Activated CD4-positive, alpha-beta T cell treated with anti-CD3 and anti-CD28 coated beads for 36 hours (primary cell): ENCODE results near the gene ARL6IP4. TPM values are rescaled to one million over a fixed set of nuclear protein-coding genes. Genes with fewer than 3 reads are reported as not detected.

Source experiments
- ATAC-seq: fragments of 200-7000 bp; cut with Tn5 transposase; one replicate; pipeline ENCODE4 v1.10.0; 2021; ENCODE audit warnings: mild to moderate bottlenecking, moderate library complexity
- CTCF ChIA-PET: fragments of 350-600 bp; sonication (Branson Sonifier 250); formaldehyde crosslinking; loops from one replicate; lab custom pipeline; 2021; ENCODE audit warnings: antibody characterized with exemption; lab: Charles Lee
- POLR2A ChIA-PET: fragments of 350-600 bp; sonication (Branson Sonifier 250); formaldehyde crosslinking; loops from one replicate; lab custom pipeline; 2021; ENCODE audit warnings: antibody characterized with exemption, inconsistent platforms; lab: Charles Lee
- DNase-seq: peaks from one replicate; pipeline ENCODE4 v3.0.0-alpha.2; 2020
- H3K27ac Mint-ChIP-seq: one replicate; pipeline ENCODE4 v1.8.0; 2021; ENCODE audit warnings: mixed read lengths
- H3K27me3 Mint-ChIP-seq: one replicate; pipeline ENCODE4 v1.8.0; 2021; ENCODE audit warnings: mixed read lengths
- H3K36me3 Mint-ChIP-seq: one replicate; pipeline ENCODE4 v1.8.0; 2021; ENCODE audit warnings: low read depth, mixed read lengths
- H3K4me1 Mint-ChIP-seq: one replicate; pipeline ENCODE4 v1.8.0; 2021; ENCODE audit warnings: mixed read lengths
- H3K4me3 Mint-ChIP-seq: one replicate; pipeline ENCODE4 v1.8.0; 2021; ENCODE audit warnings: mild to moderate bottlenecking, moderate library complexity, mixed read lengths
- H3K9me3 Mint-ChIP-seq: one replicate; pipeline ENCODE4 v1.8.0; 2021; ENCODE audit warnings: low read depth, mixed read lengths
- intact Hi-C, 2 experiments: fragments of 100-400 bp; cut with DNase I in 1 of 2; cut with micrococcal nuclease in 1 of 2; formaldehyde crosslinking; loops; one replicate each; pipeline versions ENCODE4 v1.14.2 to v1.15.1; 2022 to 2024; cut with DNase I, micrococcal nuclease
- total RNA-seq, 2 experiments: library from RNA; stranded (reverse); gene quantifications; one replicate each; pipeline ENCODE4 v1.2.3, GENCODE V29; 2021

The ARL6IP4 gene
- total RNA-seq, 2 experiments from 2014 or later = 141 to 163 TPM

DNA sequence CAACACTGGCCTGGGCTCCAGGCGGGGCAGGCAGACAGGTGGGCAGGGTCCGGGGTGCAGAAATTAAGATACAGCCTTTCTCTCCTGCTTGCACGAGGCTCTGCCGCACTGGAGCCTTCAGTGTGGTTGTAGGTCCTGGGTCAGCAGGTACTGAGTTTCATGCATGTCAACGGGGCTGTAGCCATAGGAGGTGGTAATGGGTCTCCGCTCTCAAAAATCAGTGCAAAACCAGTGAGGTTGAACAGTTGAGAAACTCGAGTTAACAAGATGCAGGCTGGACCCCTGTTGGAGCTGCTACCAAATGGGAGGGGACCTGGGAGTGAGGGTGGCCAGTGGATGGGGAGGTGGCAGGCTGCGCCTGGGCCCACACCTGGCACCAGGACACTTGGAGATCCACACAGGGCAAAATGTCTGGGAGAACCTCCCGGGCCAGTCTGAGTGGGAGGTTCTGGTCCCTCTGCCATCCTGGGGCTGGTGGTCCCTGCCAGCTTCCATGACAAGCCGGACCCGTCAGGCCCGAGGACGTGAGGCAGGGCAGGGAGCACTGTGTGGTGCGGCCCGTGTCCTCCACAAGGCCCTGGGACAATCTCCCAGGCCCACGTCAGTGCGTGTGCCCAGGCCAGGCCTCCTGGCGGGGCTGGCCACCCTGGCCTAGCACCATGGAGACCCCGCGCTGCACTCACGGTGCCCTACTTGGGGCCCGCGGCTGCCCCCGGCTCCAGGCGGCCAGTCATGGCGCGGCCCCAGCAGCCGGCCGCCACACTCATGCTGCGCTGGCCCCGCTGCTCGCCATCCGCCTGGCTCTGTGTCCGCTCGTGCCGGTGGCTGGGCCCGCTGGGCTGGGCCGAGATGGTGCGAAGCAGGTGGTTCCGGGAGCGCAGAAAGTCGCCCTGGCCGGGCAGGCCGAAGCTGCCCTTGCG is 5.1 kb downstream of the ARL6IP4 start:
- no peaks in the 10 kb centered on the region for H3K27me3 Mint-ChIP-seq
- no peaks in the 10 kb centered on the region for H3K9me3 Mint-ChIP-seq
- peaks cover 30% of the 10 kb centered on the region for H3K4me1 Mint-ChIP-seq
- POLR2A ChIA-PET = no interaction called here
- no peak overlapping the region for H3K27ac Mint-ChIP-seq
- H3K36me3 Mint-ChIP-seq = peaks cover 19% of the 10 kb centered on the region
- CTCF ChIA-PET = interaction anchor here (0.7 kb wide), 1 partner anchor 208 kb away, joined by 3 read pairs; no protein-coding TSS in a partner anchor
- DNase-seq = no peak
- no peak overlapping the region for H3K4me3 Mint-ChIP-seq
- no peak for ATAC-seq
- intact Hi-C loops = no loop called here

DNA sequence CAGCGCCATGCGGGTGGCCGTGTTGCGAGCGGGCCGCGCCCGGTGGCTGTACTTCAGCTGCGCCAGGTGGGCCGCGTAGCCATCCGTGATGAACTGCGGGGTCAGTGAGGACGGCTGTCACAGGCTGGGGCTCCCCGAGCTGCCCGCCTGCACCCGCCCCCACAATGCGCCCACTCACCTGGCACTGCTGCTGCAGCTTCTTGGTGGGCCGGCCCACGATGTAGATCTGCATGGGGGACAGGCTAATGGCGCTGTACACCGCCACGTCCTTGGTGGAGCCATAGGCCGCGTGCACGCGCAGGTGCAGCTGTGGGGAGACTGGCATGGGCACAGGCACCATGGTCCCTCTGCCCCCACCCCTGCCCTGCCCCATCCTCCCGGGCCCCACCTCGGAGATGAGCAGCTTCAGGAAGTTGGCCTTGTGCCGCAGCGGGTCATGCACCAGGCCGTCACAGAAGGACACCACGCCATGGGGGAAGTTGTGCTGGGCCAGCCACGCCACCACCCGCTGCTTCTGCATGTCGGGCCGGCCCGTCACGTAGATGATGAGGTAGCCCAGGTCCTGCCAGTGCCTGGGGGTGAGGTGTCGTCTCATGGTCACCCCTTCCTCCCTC is 5.9 kb downstream of the ARL6IP4 start:
- Mint-ChIP-seq H3K9me3 (no peaks in the 10 kb centered on the region), H3K36me3 (peaks cover 15% of the 10 kb centered on the region), H3K4me1 (peaks cover 30% of the 10 kb centered on the region), H3K4me3 (no peak overlapping the region), H3K27ac (no peak overlapping the region), H3K27me3 (no peaks in the 10 kb centered on the region)
- ATAC-seq = no peak
- intact Hi-C loops = no loop called here
- POLR2A ChIA-PET = interaction anchor here (0.5 kb wide), 1 partner anchor 142 kb away, joined by 4 read pairs; no protein-coding TSS in a partner anchor
- CTCF ChIA-PET = interaction anchor here (0.7 kb wide), 1 partner anchor 208 kb away, joined by 3 read pairs; no protein-coding TSS in a partner anchor
- DNase-seq = no peak

DNA sequence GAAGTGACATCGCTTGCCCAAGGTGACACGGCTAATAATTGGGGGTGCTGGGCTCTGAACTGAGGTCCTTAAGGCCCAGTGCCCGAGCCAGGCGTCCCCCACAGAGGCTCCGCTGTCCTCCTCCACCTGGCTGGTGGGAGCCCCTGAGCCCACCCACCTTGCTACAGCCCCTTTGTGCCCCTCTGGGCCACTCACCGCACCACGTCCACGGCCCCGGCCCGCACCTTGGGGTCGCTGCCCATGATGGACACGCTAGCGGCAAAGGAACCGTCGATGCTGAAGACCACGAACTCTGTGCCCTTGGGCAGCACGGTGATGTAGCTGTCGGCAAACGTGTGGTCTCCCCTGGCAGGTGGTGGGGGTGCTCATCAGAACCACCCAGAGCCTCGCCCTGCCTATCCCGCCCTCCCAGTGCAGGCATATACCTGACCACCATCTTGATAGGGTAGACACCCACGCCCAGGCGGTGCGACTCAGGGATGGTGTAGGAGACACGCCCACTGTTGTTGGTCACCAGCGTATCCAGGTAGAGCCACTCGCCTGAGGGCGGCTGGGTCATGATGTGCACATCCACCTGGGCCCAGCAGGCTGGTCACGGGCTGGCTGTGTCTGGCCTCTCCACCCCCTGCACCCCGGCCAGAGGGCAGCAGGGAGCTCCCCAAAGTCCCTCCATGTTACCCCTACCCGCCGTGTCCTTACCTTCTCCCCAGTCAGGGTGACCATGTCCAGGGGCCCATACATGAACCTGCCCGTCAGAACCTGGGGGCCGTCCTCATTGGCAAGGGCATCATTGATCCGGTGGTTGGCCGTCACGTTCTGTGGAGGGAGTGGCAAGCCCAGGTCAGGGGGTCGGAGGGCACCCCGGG is 6.8 kb downstream of the ARL6IP4 start:
- ATAC-seq = no peak
- ChIA-PET POLR2A (no interaction called here), CTCF (interaction anchor here (0.6 kb wide), 1 partner anchor 64 kb away, joined by 3 read pairs; no protein-coding TSS in a partner anchor)
- intact Hi-C loops = no loop called here
- Mint-ChIP-seq H3K9me3 (no peaks in the 10 kb centered on the region), H3K4me3 (no peak overlapping the region), H3K36me3 (peaks cover 7% of the 10 kb centered on the region), H3K27ac (no peak overlapping the region), H3K4me1 (peaks cover 22% of the 10 kb centered on the region), H3K27me3 (no peaks in the 10 kb centered on the region)
- DNase-seq = no peak

DNA sequence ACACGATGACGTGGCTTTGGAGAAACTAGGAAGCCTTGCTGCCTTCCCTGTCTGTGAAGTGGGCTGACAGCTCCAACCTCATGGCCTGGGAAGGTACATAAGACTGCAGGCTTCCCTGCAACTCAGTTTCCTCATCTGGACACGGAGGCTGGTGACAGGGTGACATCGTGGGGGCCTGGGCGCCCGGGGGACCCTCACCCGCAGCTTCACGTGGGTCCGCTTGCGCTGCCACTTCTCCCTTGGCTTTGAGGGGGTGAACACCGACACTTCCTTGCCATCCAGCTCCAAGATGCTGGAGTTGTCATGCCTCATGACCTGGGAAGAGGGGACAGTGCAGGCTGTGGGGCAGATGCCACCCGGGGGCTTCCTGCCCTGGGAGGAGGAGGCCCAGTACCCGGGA is 7.6 kb downstream of the ARL6IP4 start:
- no peak overlapping the region for H3K27ac Mint-ChIP-seq
- H3K27me3 Mint-ChIP-seq = no peaks in the 10 kb centered on the region
- POLR2A ChIA-PET = no interaction called here
- CTCF ChIA-PET = no interaction called here
- H3K4me1 Mint-ChIP-seq = peaks cover 16% of the 10 kb centered on the region
- intact Hi-C loops = no loop called here
- no peak for DNase-seq
- H3K36me3 Mint-ChIP-seq = peaks cover 6% of the 10 kb centered on the region
- no peaks in the 10 kb centered on the region for H3K9me3 Mint-ChIP-seq
- no peak for ATAC-seq
- H3K4me3 Mint-ChIP-seq = no peak overlapping the region

DNA sequence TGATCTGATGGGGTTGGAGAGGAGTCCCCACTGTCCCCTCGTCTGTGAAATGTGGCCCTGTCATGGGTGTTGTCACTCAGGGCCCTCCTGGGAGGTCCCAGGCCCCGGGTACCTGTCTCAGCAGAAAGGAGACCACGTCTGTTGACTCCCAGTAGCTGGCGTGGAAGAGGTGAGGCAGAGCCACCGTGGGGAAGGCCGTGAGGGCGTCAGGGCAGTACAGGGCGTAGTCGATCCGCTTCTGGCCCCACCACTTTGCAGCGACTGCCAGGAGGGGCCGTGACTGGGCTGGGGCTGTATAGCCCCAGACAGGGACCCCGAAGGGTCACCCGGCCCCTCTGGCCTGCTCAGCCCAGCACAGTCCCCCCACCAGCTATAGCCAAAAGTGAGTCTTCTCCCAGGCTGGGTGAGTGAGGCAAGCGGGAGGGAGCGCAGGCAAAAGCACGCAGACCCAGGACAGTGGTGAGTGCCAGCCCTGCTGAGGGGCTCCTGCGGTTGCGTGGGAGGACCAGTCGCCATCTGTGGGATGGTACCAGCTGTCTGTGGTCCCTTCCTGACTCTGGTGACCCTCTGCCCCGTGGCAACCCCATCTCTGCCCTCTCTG is 8.2 kb downstream of the ARL6IP4 start:
- no peak overlapping the region for H3K4me3 Mint-ChIP-seq
- ATAC-seq = no peak
- ChIA-PET CTCF (interaction anchor here (0.7 kb wide), 1 partner anchor 10 kb away, joined by 3 read pairs; no protein-coding TSS in a partner anchor), POLR2A (no interaction called here)
- DNase-seq = no peak
- H3K4me1 Mint-ChIP-seq = peaks cover 16% of the 10 kb centered on the region
- peaks cover 6% of the 10 kb centered on the region for H3K36me3 Mint-ChIP-seq
- no peak overlapping the region for H3K27ac Mint-ChIP-seq
- H3K27me3 Mint-ChIP-seq = no peaks in the 10 kb centered on the region
- no peaks in the 10 kb centered on the region for H3K9me3 Mint-ChIP-seq
- intact Hi-C loops = no loop called here

DNA sequence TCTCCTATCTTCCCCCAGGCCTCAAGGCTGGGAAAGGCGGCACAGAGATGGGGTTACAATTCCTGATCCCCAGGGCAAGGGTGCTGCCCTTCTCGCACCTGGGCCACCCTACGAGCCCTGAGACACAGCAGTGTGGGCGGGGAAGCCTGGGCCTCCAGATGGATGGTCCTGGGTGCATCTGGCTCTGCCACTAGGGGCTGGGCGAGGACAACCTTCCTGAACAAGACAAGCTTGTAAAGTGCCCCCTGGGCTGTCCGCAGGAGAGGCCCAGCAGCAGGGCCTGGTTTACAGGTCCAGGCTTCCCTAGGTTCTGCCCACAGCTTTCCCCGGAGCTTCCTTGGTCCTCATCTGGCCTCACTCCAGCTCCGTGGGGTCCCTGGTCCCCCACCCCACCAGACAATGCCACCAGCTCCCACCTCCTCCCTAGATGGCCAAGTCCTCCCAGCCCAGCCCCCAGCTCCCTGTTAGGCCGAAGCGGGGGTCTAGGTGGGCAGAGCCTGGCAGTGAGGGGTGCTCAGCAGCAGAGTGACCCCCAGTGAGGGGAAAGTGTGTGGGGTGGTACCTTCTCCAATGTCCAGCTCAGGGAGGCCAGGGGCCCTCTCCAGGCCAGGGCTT is 8.9 kb downstream of the ARL6IP4 start:
- Mint-ChIP-seq H3K4me3 (no peak overlapping the region), H3K27me3 (no peaks in the 10 kb centered on the region), H3K27ac (no peak overlapping the region), H3K4me1 (peaks cover 13% of the 10 kb centered on the region), H3K36me3 (peaks cover 6% of the 10 kb centered on the region), H3K9me3 (no peaks in the 10 kb centered on the region)
- ChIA-PET POLR2A (no interaction called here), CTCF (interaction anchor here (0.7 kb wide), 1 partner anchor 10 kb away, joined by 3 read pairs; no protein-coding TSS in a partner anchor)
- DNase-seq = no peak
- ATAC-seq = no peak
- intact Hi-C loops = no loop called here

DNA sequence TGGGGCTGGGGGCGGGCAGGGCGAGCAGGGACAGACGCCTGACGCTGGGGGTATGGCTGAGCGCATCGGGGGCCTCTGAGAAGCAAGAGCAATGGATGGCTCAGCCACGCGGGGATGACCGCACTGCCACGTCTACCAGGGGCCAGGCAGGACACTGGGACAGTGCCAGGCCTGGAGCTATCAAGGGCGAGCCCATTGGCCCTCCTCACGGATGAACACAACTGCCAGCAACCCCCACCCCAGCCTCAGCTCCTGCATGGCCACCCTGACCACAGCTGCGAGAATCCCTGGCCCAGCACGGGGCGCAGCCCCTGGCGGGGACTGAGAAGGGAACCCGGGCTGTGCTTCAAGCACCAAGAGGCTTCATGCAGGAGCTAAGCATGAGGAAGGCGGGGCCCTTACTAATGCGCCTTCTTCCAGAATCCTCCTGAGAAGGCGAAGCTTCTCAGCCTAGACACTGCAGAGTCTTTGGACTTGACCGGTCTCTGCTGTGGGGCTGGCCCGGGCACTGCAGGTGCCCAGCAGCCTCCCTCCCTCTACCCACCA is 9.5 kb downstream of the ARL6IP4 start:
- ATAC-seq (no peak), DNase-seq (no peak)
- Mint-ChIP-seq H3K9me3 (no peaks in the 10 kb centered on the region), H3K4me1 (peaks cover 8% of the 10 kb centered on the region), H3K27me3 (no peaks in the 10 kb centered on the region), H3K36me3 (peaks cover 6% of the 10 kb centered on the region), H3K4me3 (no peak overlapping the region), H3K27ac (no peak overlapping the region)
- intact Hi-C loops = loop anchor here in 1 of 2 experiments (10.0 kb wide), 1 partner anchor 495 kb away; no protein-coding TSS in a partner anchor
- CTCF ChIA-PET = no interaction called here
- POLR2A ChIA-PET = no interaction called here

DNA sequence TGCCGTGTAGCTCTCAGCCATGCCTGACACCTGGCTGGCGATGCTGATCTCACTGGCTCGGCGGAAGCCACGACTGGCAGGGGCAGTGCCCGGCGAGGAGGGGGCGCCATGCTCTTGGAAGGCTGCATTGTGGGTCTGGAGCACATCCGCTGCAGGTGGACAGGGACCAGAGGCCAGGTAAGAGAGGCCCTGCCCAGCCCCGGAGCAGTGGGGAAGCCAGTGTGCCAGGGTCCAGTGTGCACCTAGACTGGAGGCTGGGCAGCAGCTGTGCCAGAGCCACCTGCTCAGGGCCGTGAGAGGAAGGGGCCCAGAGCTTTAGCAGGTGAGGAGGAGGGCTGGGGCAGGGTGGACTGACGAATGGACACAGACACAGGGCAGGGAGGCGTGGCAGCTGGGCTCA is 10.1 kb downstream of the ARL6IP4 start:
- DNase-seq (no peak), ATAC-seq (no peak)
- Mint-ChIP-seq H3K27me3 (no peaks in the 10 kb centered on the region), H3K4me1 (peaks cover 6% of the 10 kb centered on the region), H3K27ac (no peak overlapping the region), H3K4me3 (no peak overlapping the region), H3K9me3 (no peaks in the 10 kb centered on the region), H3K36me3 (no peaks in the 10 kb centered on the region)
- ChIA-PET POLR2A (no interaction called here), CTCF (no interaction called here)
- intact Hi-C loops = loop anchor here in 1 of 2 experiments (10.0 kb wide), 1 partner anchor 494 kb away; no protein-coding TSS in a partner anchor

DNA sequence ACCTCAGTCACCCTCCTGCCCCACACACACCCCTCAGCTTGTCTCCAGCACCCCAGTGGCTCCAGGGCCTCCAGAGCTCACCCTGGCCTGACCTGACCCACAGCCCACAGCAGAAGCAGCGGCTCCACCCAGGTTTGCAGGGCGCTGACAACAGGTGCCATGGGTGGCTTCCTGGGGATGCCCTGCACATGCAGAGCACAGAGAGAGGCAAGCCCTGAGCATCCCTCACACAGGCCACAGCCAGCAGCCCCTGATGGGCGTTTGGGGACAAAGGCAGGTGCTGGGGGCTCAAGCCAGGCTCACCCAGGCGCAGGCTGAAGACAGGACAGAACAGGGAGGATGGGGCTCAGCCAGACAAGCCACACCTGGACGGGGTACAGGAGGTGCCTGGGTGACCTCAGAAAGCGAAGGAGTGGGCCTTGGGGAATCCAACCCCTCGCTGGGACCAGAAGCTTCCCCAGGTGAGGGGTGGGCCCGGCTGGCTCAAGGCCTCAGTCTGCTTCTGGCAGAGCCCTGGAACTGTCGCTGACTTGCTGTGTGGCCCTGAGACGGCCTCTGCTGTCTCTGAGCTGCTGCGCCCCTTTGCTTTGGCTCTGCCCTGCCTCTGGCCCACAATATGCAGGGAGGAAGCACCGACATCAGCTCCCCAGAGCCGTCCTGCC is 10.6 kb downstream of the ARL6IP4 start:
- no peaks in the 10 kb centered on the region for H3K27me3 Mint-ChIP-seq
- no peak overlapping the region for H3K27ac Mint-ChIP-seq
- no peaks in the 10 kb centered on the region for H3K36me3 Mint-ChIP-seq
- ATAC-seq (no peak), DNase-seq (no peak)
- ChIA-PET POLR2A (no interaction called here), CTCF (no interaction called here)
- intact Hi-C loops = loop anchor here in 1 of 2 experiments (10.0 kb wide), 1 partner anchor 494 kb away; no protein-coding TSS in a partner anchor
- H3K4me1 Mint-ChIP-seq = peaks cover 6% of the 10 kb centered on the region
- H3K9me3 Mint-ChIP-seq = no peaks in the 10 kb centered on the region
- H3K4me3 Mint-ChIP-seq = no peak overlapping the region
